ENCODE measurements around the gene RAP2C. TPM values are rescaled to one million over a fixed set of nuclear protein-coding genes. Genes with fewer than 3 reads are reported as not detected.

The RAP2C gene
- total RNA-seq, 1 donor from 2014 or later = 19.1 TPM

Other genes starting within 250 kb of the RAP2C start
- 1.7 TPM for gene STK26, start 196.1 kb downstream of the RAP2C start, total RNA-seq
- 0.30 TPM for gene FRMD7, start 91.4 kb downstream of the RAP2C start, total RNA-seq

Measured in cardiac septum (tissue), 1 donor.